ENCODE results near the gene HTR1D. TPM values are rescaled to one million over a fixed set of nuclear protein-coding genes. Genes with fewer than 3 reads are reported as not detected.
"Not testable (repeated sequence)": the region's sequence is repeated elsewhere in the genome, so short reads cannot be mapped to it uniquely, and the experiment has no call there.

Gene HTR1D
- total RNA-seq, 1 donor from 2014 or later, result not detected

DNA sequence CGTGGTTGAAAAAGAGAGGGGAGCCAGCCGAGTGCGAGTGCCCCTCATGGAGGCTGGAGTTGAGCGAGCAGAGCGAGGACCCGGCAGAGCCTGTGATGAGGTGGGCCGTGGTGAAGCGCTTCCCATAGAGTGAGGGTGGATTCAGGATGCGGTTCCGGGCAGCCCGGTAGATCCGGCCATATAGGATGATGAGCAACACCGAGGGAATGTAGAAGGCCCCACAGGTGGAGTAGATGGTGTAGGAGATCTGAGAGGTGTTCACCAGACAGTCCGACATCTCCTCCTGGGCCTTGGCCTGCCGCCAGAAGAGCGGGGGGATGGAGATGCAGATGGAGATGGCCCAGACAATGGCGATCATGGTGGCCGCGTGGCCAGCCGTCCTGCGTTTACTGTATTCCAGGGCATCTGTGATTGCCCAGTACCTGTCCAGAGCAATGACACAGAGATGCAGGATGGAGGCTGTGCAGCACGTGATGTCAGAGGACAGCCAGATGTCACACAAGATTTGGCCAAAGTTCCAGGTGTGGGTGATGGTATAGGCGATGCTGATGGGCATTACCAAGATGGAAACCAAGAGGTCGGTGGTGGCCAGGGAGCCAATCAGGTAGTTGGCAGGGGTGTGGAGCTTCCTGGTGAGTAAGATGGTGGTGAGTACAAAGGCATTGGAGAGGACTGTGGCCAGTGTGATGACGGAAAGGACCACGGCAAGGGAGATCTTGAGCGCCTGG lies 23.7 kb downstream of the HTR1D start:
- no peak for DNase-seq (ENCODE audit: low read depth)
- no peak overlapping the region for H3K4me3 ChIP-seq (ENCODE audit: low read depth, low read length)
- TF ChIP-seq, protein P1, sequence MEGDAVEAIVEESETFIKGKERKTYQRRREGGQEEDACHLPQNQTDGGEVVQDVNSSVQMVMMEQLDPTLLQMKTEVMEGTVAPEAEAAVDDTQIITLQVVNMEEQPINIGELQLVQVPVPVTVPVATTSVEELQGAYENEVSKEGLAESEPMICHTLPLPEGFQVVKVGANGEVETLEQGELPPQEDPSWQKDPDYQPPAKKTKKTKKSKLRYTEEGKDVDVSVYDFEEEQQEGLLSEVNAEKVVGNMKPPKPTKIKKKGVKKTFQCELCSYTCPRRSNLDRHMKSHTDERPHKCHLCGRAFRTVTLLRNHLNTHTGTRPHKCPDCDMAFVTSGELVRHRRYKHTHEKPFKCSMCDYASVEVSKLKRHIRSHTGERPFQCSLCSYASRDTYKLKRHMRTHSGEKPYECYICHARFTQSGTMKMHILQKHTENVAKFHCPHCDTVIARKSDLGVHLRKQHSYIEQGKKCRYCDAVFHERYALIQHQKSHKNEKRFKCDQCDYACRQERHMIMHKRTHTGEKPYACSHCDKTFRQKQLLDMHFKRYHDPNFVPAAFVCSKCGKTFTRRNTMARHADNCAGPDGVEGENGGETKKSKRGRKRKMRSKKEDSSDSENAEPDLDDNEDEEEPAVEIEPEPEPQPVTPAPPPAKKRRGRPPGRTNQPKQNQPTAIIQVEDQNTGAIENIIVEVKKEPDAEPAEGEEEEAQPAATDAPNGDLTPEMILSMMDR (conservative IDR thresholded peaks at IDR 0.05; ENCODE audit: low read depth, low read length), result no peak

DNA sequence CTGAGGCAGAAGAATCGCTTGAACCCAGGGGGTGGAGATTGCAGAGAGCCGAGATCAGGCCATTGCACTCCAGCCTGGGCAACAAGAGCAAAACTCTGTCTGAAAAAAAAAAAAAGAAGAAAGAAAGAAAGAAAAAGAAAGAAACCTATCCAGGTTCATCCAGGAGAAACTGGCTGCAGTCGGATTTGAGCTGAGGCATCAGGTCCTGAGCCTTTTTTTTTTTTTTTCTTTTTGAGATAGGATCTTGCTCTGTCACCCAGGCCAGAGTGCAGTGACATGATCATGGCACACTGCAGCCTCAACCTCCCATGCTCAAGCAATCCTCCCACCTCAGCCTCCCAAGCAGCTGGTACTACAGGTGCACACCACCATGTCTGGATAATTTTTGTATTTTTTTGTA lies 26.1 kb downstream of the HTR1D start:
- no peak for DNase-seq (ENCODE audit: low read depth)
- TF ChIP-seq, protein P1 (conservative IDR thresholded peaks at IDR 0.05; ENCODE audit: low read depth, low read length), result no peak
- H3K4me3 ChIP-seq (ENCODE audit: low read depth, low read length), result no peak overlapping the region

DNA sequence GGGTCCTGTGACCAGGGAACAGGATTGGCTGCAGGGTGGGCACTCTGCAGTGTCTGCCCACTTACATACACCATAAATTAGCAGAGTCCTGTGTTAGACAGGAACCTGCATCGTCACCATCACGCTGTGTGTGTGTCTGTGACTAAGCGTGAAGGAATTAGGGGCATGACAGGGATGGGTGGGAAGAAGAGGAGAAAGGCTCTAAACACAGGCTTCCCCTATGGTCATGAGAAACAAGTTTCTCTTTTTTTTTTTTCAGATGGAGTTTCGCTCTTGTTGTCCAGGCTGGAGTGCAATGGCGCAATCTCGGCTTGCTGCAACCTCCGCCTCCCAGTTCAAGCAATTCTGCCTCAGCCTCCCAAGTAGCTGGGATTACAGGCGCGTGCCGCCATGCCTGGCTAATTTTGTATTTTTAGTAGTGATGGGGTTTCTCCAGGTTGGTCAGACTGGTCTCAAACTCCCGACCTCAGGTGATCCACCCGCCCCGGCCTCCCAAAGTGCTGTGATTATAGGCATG lies 28.3 kb downstream of the HTR1D start:
- DNase-seq (ENCODE audit: low read depth), result peak; percentile 84
- H3K4me3 ChIP-seq (ENCODE audit: low read depth, low read length), result not testable (repeated sequence)

DNA sequence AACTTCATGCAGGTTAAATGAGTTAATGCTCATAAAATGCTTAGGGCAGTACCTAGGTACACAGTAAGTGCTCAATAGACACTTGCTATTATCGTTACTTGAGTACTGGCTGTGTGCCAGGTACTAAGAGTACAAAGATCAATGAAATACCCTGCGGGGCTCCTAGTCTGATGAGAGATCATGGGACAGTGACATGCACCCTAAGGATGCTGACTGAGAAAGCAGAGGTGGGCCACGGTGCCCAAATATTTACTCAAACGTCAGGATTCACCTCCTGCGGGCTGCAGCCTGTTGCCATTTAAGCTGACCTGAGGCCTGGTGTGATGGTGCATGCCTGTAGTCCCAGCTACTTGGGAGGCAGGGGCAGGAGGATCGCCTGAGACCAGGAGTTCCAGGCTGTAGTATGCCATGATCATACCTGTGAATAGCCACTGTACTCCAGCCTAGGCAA lies 28.8 kb downstream of the HTR1D start:
- H3K4me3 ChIP-seq (ENCODE audit: low read depth, low read length), result no peak overlapping the region
- TF ChIP-seq, protein P1 (conservative IDR thresholded peaks at IDR 0.05; ENCODE audit: low read depth, low read length), result no peak
- DNase-seq (ENCODE audit: low read depth), result no peak

DNA sequence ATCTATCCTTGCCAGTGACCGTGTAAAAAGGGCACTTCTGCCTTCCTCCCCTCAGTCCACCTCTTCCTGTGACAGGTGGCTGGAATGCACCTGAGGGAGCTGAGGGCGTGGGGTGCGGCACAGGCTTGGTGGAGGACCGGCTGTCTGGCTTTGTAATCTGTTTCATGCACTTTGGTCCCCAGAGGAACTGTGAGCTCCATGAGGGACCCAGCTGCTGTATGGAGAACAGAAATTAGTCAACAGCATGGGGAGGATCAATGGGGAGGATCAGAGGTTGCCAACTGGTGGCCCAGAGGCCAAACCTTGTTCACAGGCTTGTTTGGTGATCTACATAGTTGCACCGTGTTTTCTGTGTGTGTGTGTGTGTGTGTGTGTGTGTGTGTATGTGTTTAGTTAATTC lies 29.7 kb downstream of the HTR1D start:
- H3K4me3 ChIP-seq (ENCODE audit: low read depth, low read length), result no peak overlapping the region
- TF ChIP-seq, protein P1 (conservative IDR thresholded peaks at IDR 0.05; ENCODE audit: low read depth, low read length), result no peak
- DNase-seq (ENCODE audit: low read depth), result no peak

DNA sequence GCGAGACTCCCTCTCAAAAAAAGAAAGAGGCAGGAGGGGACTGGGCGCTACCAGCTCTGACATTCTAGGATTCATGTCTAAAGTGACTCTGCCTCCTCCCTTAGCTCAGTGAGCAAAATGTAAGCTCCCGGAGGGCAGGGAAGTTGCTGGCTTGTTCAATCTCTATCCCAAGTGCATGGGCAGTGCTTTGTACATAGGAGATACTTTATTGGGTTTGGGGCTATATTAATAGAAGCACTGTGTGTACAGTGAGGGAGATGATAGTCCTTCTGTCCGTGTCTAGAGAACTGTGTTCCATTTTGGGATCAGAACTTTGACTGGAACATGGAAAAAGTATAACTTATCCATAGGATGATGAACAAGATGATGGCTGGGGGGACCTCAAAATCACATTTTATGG lies 31.9 kb downstream of the HTR1D start:
- no peak for DNase-seq (ENCODE audit: low read depth)
- TF ChIP-seq, protein P1 (conservative IDR thresholded peaks at IDR 0.05; ENCODE audit: low read depth, low read length), result no peak
- H3K4me3 ChIP-seq (ENCODE audit: low read depth, low read length), result no peak overlapping the region

DNA sequence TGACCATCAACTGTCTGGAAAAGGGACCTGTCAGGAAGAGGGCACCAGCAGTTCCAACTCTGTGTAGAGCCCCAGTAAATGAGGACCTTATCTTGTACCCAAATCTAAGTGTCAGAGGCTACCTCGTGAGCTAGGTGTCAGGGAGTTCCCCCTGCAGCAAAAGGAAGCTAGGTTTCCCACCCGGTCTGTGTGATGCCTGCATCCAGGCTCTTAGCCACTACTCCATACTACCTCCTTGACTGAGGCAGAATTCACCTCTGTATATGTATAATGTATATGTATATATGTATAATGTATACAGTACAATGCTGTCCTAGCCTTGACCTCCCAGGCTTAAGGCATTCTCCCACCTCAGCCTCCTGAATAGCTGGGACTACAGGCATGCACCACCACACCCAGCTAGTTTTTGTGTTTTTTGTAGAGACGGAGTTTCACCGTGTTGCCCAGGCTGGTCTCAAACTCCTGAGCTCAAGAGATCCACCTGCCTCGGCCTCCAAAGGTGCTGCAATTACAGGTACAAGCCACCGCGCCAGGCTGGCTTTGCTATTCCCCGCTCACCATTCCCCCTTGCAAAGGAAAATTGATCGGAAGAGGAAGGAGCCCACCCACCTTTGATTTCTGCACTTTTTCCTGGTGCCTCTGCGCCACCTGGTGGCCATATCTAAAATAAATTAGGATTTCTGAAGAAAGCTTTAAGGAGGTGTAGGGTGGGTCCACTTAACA lies 32.9 kb downstream of the HTR1D start:
- DNase-seq (ENCODE audit: low read depth), result no peak
- TF ChIP-seq, protein P1 (conservative IDR thresholded peaks at IDR 0.05; ENCODE audit: low read depth, low read length), result peak; percentile 77
- peak overlapping the region; percentile 47 for H3K4me3 ChIP-seq (ENCODE audit: low read depth, low read length)

Data from epithelial cell of proximal tubule (primary cell).